GM12874 (cell line): ENCODE results near the gene SLC44A1.

Source experiments
- CTCF ChIP-seq: IDR thresholded peaks from 2 replicates; pipeline ENCODE4 v1.5.1; 2011; ENCODE audit warnings: low read depth, mild to moderate bottlenecking, control low read depth, low read length, moderate library complexity; ENCODE audit not compliant: insufficient read depth

SLC44A1 gene

GRCh38 chr9:105232207-105232606 lies 12.2 kb upstream of the SLC44A1 start:
- TF ChIP-seq CTCF, result no peak

GRCh38 chr9:105233873-105234272 lies 10.6 kb upstream of the SLC44A1 start:
- TF ChIP-seq CTCF, result no peak

GRCh38 chr9:105236261-105236660 lies 8.2 kb upstream of the SLC44A1 start:
- no peak for TF ChIP-seq CTCF

- TF ChIP-seq CTCF, result no peak
These were observed 7.2 kb upstream of the SLC44A1 start for GRCh38 chr9:105237246-105237645.

GRCh38 chr9:105238302-105238701 lies 6.1 kb upstream of the SLC44A1 start:
- TF ChIP-seq CTCF, result no peak

- TF ChIP-seq CTCF, result no peak
These were observed 3.0 kb upstream of the SLC44A1 start for GRCh38 chr9:105241356-105242043.

- no peak for TF ChIP-seq CTCF
These were observed 2.4 kb upstream of the SLC44A1 start for GRCh38 chr9:105242062-105242461.
